ENCODE results near the gene CELSR1.

GRCh38 chr22:46509416-46510089 lies 27.9 kb downstream of the CELSR1 start:
- no peak for TF ChIP-seq POLR2AphosphoS5 (IDR thresholded peaks at IDR 0.05; ENCODE audit: low read depth, low read length)
- TF ChIP-seq POLR2A (IDR thresholded peaks at IDR 0.05; ENCODE audit: low read depth, low read length), result no peak

All from GM12892 (cell line).